MM.1S (cell line): ENCODE measurements around the gene SMC1B.

Experiments used
- EZH2 ChIP-seq: fragments of 300-600 bp; sonication (generic); optimal IDR thresholded peaks from 2 replicates; pipeline ENCODE3; 2017; ENCODE audit warnings: low read depth, mild to moderate bottlenecking, antibody characterized with exemption, low read length, mixed read lengths
- EZH2phosphoT487 ChIP-seq: fragments of 300-600 bp; sonication (generic); IDR thresholded peaks from 2 replicates; pipeline ENCODE4 v1.6.1; 2018; ENCODE audit warnings: antibody characterized with exemption, low read length
- TF ChIP-seq, protein P1 (sequence below): fragments of 300-600 bp; sonication (generic); IDR thresholded peaks from 2 replicates; pipeline ENCODE4 v1.5.1; 2016; ENCODE audit warnings: antibody characterized with exemption, low read length, mixed read lengths

DNA sequence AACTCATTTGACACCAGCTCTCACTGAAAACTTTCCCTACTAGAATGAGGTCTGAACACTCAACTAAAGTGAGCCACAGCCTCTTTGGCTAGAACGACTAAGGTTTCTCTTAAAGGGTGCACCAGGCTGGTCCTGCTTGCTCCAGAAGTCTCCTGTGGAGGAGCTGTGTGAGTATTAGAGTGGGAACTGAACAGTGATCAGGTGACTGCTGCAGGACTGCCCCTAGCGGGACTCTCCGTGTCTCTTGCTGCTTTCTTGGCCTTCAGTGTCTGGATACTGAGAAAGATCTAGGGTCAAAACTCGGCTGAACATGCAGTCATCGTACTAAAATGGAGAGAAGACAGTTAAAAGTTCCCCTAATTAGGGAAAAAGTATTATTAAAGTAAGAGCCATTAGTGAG is 69.1 kb downstream of the SMC1B start:
- TF ChIP-seq, protein P1, sequence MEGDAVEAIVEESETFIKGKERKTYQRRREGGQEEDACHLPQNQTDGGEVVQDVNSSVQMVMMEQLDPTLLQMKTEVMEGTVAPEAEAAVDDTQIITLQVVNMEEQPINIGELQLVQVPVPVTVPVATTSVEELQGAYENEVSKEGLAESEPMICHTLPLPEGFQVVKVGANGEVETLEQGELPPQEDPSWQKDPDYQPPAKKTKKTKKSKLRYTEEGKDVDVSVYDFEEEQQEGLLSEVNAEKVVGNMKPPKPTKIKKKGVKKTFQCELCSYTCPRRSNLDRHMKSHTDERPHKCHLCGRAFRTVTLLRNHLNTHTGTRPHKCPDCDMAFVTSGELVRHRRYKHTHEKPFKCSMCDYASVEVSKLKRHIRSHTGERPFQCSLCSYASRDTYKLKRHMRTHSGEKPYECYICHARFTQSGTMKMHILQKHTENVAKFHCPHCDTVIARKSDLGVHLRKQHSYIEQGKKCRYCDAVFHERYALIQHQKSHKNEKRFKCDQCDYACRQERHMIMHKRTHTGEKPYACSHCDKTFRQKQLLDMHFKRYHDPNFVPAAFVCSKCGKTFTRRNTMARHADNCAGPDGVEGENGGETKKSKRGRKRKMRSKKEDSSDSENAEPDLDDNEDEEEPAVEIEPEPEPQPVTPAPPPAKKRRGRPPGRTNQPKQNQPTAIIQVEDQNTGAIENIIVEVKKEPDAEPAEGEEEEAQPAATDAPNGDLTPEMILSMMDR: no peak
- TF ChIP-seq EZH2 (no peak), EZH2phosphoT487 (no peak)
